Panc1 (cell line): ENCODE measurements around the gene ARHGEF7. TPM values are rescaled to one million over a fixed set of nuclear protein-coding genes. Genes with fewer than 3 reads are reported as not detected.

Experiments
- ATAC-seq: fragments of 200-7000 bp; cut with Tn5 transposase; 2 replicates; pipeline ENCODE4 v1.9.1; 2020; ENCODE audit warnings: mild to moderate bottlenecking, moderate library complexity
- BruUV-seq: library from RNA; stranded (reverse); fragments of 400-500 nt; replicated peaks from 2 replicates; lab custom pipeline; 2021; lab: Mats Ljungman, UMichigan
- CTCF ChIA-PET: fragments of 300-600 bp; sonication (Branson Sonifier 250); formaldehyde crosslinking; loops from one replicate; lab custom pipeline; 2022; ENCODE audit warnings: antibody characterized with exemption; lab: Charles Lee
- POLR2A ChIA-PET: fragments of 300-600 bp; sonication (Branson Sonifier 250); formaldehyde crosslinking; loops from one replicate; lab custom pipeline; 2022; ENCODE audit warnings: antibody characterized with exemption; lab: Charles Lee
- DNase-seq: peaks from one replicate; pipeline ENCODE4 v3.0.0-alpha.2; 2010; ENCODE audit warnings: low read depth, low spot score
- H3K27ac ChIP-seq: 2 replicates; pipeline ENCODE4 v1.5.1; 2011; ENCODE audit warnings: mild to moderate bottlenecking, low read length, inconsistent platforms
- H3K27me3 ChIP-seq: fragments of 200-500 bp; sonication (Bioruptor generic); 2 replicates; pipeline ENCODE4 v1.6.0; 2014; ENCODE audit warnings: low read length, inconsistent platforms; ENCODE audit not compliant: control insufficient read depth, insufficient read depth
- H3K36me3 ChIP-seq: fragments of 200-500 bp; sonication (Bioruptor generic); 2 replicates; pipeline ENCODE4 v1.5.1; 2014; ENCODE audit warnings: inconsistent platforms, mild to moderate bottlenecking, low read length, moderate library complexity; ENCODE audit not compliant: control insufficient read depth, insufficient read depth
- H3K4me1 ChIP-seq: 2 replicates; pipeline ENCODE4 v1.5.1; 2011; ENCODE audit warnings: inconsistent platforms, mild to moderate bottlenecking, low read length, moderate library complexity; ENCODE audit not compliant: control insufficient read depth, insufficient read depth
- H3K4me3 ChIP-seq, 2 experiments: 2 replicates each; pipeline ENCODE4 v1.5.1; 2011 to 2012; ENCODE audit warnings: low read depth in 2 of 2, low read length in 2 of 2, mild to moderate bottlenecking in 2 of 2, inconsistent platforms in 1 of 2, moderate library complexity in 1 of 2
- H3K9me3 ChIP-seq: fragments of 200-500 bp; sonication (Bioruptor generic); 2 replicates; pipeline ENCODE4 v1.5.1; 2014; ENCODE audit warnings: low read depth, mild to moderate bottlenecking, inconsistent platforms, low read length, moderate library complexity; ENCODE audit not compliant: control insufficient read depth, insufficient read depth
- POLR2AphosphoS5 ChIP-seq: IDR thresholded peaks from 2 replicates; pipeline ENCODE4 v1.6.1; 2012; ENCODE audit warnings: mild to moderate bottlenecking, low read depth, low read length, moderate library complexity
- SIN3A ChIP-seq: IDR thresholded peaks from 2 replicates; pipeline ENCODE4 v1.6.1; 2012; ENCODE audit warnings: low read depth, mild to moderate bottlenecking, low read length, moderate library complexity, borderline replicate concordance; ENCODE audit not compliant: insufficient read depth
- TCF7L2 ChIP-seq: IDR thresholded peaks from 2 replicates; pipeline ENCODE4 v1.6.1; 2011; ENCODE audit warnings: mild to moderate bottlenecking, low read depth, low read length, inconsistent platforms
- in situ Hi-C: cut with HindIII; loops from 2 replicates; pipeline ENCODE4 v1.10.0; 2016; ENCODE audit warnings: low sequenced_read_pairs, low pct_unique_long_range_greater_than_20kb
- intact Hi-C: fragments of 100-400 bp; cut with micrococcal nuclease; formaldehyde crosslinking; loops from one replicate; pipeline ENCODE4 v1.10.0; 2022; ENCODE audit not compliant: unreplicated experiment
- total RNA-seq: library from RNA; stranded (reverse); gene quantifications from one replicate; pipeline ENCODE4 v1.2.1, GENCODE V29; 2021; ENCODE audit not compliant: unreplicated experiment
- TF ChIP-seq, protein P1 (sequence below): fragments of 450-650 bp; IDR thresholded peaks from 2 replicates; pipeline ENCODE4 v1.5.1; 2017; ENCODE audit warnings: mild to moderate bottlenecking
- TF ChIP-seq, protein P2 (sequence below), 2 experiments: IDR thresholded peaks; 2 replicates each; pipeline ENCODE4 v1.6.1; 2011 to 2012; ENCODE audit warnings: low read depth in 2 of 2, control low read depth in 1 of 2, low read length in 1 of 2, mild to moderate bottlenecking in 1 of 2, moderate library complexity in 1 of 2; ENCODE audit not compliant: insufficient read depth in 1 of 2

The ARHGEF7 gene
- total RNA-seq, 1 experiment from 2014 or later = 36.4 TPM

DNA sequence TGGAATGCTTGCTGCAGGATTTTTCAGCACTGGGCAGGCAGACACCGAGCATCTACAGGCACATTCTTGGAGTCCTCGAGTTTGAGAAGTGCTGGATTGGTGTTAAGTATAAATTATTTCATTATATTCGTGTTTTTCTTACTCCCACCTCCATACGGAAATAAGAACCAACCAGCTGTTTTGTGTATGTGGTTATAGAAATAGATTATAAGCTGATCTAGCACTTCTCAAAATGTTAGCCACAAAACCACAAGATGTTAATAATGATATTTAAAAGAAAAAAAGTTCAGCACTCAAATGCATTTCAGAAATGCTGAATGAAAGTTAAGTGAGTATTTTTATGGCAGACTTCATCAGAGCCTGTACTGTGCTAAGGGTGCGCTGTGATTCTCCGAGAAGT lies 181.3 kb downstream of the ARHGEF7 start:
- intact Hi-C loops = no loop called here
- POLR2A ChIA-PET = no interaction called here
- in situ Hi-C loops = no loop called here
- BruUV-seq = no TSS peak
- Histone ChIP-seq H3K27me3 (no peaks in the 10 kb centered on the region), H3K36me3 (no peaks in the 10 kb centered on the region; the same call in 1 of the 2 replicates), H3K4me1 (no peaks in the 10 kb centered on the region), H3K9me3 (no peaks in the 10 kb centered on the region), H3K27ac (no peak overlapping the region), H3K4me3 (no peak overlapping the region)
- TF ChIP-seq SIN3A = no peak
- TF ChIP-seq, protein P1, sequence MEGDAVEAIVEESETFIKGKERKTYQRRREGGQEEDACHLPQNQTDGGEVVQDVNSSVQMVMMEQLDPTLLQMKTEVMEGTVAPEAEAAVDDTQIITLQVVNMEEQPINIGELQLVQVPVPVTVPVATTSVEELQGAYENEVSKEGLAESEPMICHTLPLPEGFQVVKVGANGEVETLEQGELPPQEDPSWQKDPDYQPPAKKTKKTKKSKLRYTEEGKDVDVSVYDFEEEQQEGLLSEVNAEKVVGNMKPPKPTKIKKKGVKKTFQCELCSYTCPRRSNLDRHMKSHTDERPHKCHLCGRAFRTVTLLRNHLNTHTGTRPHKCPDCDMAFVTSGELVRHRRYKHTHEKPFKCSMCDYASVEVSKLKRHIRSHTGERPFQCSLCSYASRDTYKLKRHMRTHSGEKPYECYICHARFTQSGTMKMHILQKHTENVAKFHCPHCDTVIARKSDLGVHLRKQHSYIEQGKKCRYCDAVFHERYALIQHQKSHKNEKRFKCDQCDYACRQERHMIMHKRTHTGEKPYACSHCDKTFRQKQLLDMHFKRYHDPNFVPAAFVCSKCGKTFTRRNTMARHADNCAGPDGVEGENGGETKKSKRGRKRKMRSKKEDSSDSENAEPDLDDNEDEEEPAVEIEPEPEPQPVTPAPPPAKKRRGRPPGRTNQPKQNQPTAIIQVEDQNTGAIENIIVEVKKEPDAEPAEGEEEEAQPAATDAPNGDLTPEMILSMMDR = no peak
- no peak for TF ChIP-seq POLR2AphosphoS5
- TF ChIP-seq, protein P2, sequence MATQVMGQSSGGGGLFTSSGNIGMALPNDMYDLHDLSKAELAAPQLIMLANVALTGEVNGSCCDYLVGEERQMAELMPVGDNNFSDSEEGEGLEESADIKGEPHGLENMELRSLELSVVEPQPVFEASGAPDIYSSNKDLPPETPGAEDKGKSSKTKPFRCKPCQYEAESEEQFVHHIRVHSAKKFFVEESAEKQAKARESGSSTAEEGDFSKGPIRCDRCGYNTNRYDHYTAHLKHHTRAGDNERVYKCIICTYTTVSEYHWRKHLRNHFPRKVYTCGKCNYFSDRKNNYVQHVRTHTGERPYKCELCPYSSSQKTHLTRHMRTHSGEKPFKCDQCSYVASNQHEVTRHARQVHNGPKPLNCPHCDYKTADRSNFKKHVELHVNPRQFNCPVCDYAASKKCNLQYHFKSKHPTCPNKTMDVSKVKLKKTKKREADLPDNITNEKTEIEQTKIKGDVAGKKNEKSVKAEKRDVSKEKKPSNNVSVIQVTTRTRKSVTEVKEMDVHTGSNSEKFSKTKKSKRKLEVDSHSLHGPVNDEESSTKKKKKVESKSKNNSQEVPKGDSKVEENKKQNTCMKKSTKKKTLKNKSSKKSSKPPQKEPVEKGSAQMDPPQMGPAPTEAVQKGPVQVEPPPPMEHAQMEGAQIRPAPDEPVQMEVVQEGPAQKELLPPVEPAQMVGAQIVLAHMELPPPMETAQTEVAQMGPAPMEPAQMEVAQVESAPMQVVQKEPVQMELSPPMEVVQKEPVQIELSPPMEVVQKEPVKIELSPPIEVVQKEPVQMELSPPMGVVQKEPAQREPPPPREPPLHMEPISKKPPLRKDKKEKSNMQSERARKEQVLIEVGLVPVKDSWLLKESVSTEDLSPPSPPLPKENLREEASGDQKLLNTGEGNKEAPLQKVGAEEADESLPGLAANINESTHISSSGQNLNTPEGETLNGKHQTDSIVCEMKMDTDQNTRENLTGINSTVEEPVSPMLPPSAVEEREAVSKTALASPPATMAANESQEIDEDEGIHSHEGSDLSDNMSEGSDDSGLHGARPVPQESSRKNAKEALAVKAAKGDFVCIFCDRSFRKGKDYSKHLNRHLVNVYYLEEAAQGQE (IDR thresholded peaks at IDR 0.05; ENCODE audit: insufficient read depth in 1 of 2, low read depth in 2 of 2, low read length in 1 of 2) = no peak
- DNase-seq (no peak), ATAC-seq (no peak)
- CTCF ChIA-PET = no interaction called here

DNA sequence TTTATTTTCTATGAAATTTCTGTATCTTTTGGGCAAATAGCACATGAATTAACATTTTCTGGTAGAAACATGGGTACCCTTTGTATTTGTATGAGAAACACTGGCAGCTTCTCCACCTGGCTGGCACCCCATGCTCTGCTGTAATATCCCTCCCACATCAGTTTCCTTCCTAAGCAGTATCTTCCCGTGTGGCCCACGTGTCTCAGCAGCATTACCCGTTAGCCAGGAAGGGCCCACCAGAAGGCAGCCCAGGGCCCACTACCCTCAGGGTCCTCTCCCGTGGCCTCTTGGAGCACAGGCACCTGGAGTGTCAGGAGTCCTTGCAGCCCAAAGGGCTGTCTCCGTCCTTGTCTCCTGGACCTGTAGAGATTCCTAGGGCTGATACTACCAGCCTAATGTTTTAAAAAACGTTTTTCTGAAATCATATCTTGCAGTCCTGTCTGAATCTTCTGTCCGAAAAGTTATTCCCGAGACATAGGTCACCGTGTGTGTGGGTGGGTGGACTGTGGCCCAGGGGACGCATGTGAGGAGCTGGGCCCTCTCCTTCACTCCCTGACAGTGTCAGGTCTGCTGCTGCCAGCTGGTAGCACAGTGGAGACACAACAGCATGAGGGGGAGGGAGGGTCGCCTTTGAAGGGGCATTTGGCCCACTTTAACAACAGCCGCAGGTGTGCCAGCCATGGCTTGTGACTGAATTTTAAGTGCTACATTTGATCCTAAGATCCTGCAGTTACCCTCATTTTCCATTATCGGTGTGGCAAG lies 183.3 kb downstream of the ARHGEF7 start:
- ChIA-PET CTCF (no interaction called here), POLR2A (no interaction called here)
- H3K27me3 ChIP-seq = no peaks in the 10 kb centered on the region
- intact Hi-C loops = no loop called here
- H3K4me3 ChIP-seq = no peak overlapping the region
- ATAC-seq (no peak), DNase-seq (no peak)
- peaks cover 3% of the 10 kb centered on the region; the same call in 1 of the 2 replicates for H3K36me3 ChIP-seq
- H3K27ac ChIP-seq = no peak overlapping the region
- no TSS peak for BruUV-seq
- H3K4me1 ChIP-seq = no peaks in the 10 kb centered on the region
- H3K9me3 ChIP-seq = no peaks in the 10 kb centered on the region
- in situ Hi-C loops = no loop called here
- TF ChIP-seq, protein P2 (IDR thresholded peaks at IDR 0.05; ENCODE audit: insufficient read depth in 1 of 2, low read depth in 2 of 2, low read length in 1 of 2) = no peak
- no peak for TF ChIP-seq POLR2AphosphoS5
- TF ChIP-seq TCF7L2 = no peak
- no peak for TF ChIP-seq SIN3A
- TF ChIP-seq, protein P1 = no peak
